NCI-H446 treated with DMSO at 0.1 percent for 48 hours (cell line): ENCODE data around the gene NR1I2.

Source experiments
- DNase-seq: peaks from one replicate; lab custom pipeline; 2025; lab: John Stamatoyannopoulos, UW

NR1I2 gene

GRCh38 chr3:119779731-119780383 lies 2.0 kb upstream of the NR1I2 start:
- DNase-seq = no peak

- DNase-seq = no peak
Measured at GRCh38 chr3:119782460-119782859, 559 bp downstream of the NR1I2 start.

- DNase-seq = no peak
Measured at GRCh38 chr3:119783255-119783654, 1.4 kb downstream of the NR1I2 start.

GRCh38 chr3:119783883-119784282 lies 2.0 kb downstream of the NR1I2 start:
- no peak for DNase-seq

- DNase-seq = no peak
Measured at GRCh38 chr3:119786409-119786808, 4.5 kb downstream of the NR1I2 start.

GRCh38 chr3:119790369-119790768 lies 8.5 kb downstream of the NR1I2 start:
- DNase-seq = no peak

- no peak for DNase-seq
Measured at GRCh38 chr3:119792270-119792669, 10.4 kb downstream of the NR1I2 start.

- no peak for DNase-seq
Measured at GRCh38 chr3:119794401-119794800, 12.5 kb downstream of the NR1I2 start.

- DNase-seq = no peak
Measured at GRCh38 chr3:119794971-119795612, 13.2 kb downstream of the NR1I2 start.

- no peak for DNase-seq
Measured at GRCh38 chr3:119795849-119796248, 13.9 kb downstream of the NR1I2 start.

- DNase-seq = no peak
Measured at GRCh38 chr3:119796368-119796767, 14.5 kb downstream of the NR1I2 start.

- no peak for DNase-seq
Measured at GRCh38 chr3:119796785-119797184, 14.9 kb downstream of the NR1I2 start.

- DNase-seq = no peak
Measured at GRCh38 chr3:119800844-119801243, 18.9 kb downstream of the NR1I2 start.

GRCh38 chr3:119808244-119808643 lies 26.3 kb downstream of the NR1I2 start:
- DNase-seq = no peak

GRCh38 chr3:119808843-119809242 lies 26.9 kb downstream of the NR1I2 start:
- no peak for DNase-seq

- DNase-seq = no peak
Measured at GRCh38 chr3:119809249-119810017, 27.5 kb downstream of the NR1I2 start.

- no peak for DNase-seq
Measured at GRCh38 chr3:119810018-119810435, 28.1 kb downstream of the NR1I2 start.

GRCh38 chr3:119812491-119813058 lies 30.7 kb downstream of the NR1I2 start:
- no peak for DNase-seq

- DNase-seq = no peak
Measured at GRCh38 chr3:119815716-119816115, 33.8 kb downstream of the NR1I2 start.

- DNase-seq = no peak
Measured at GRCh38 chr3:119817071-119817470, 35.2 kb downstream of the NR1I2 start.

GRCh38 chr3:119817583-119818363 lies 35.9 kb downstream of the NR1I2 start:
- no peak for DNase-seq

- DNase-seq = no peak
Measured at GRCh38 chr3:119818937-119819336, 37.0 kb downstream of the NR1I2 start.
